HG02973 (cell line): ENCODE results near the gene CLIC1.

Experiments used
- ATAC-seq: cut with Tn5 transposase; IDR thresholded peaks from one replicate; pipeline ENCODE4 v1.9.1; 2021; ENCODE audit warnings: moderate library complexity; ENCODE audit not compliant: unreplicated experiment

Gene CLIC1

DNA sequence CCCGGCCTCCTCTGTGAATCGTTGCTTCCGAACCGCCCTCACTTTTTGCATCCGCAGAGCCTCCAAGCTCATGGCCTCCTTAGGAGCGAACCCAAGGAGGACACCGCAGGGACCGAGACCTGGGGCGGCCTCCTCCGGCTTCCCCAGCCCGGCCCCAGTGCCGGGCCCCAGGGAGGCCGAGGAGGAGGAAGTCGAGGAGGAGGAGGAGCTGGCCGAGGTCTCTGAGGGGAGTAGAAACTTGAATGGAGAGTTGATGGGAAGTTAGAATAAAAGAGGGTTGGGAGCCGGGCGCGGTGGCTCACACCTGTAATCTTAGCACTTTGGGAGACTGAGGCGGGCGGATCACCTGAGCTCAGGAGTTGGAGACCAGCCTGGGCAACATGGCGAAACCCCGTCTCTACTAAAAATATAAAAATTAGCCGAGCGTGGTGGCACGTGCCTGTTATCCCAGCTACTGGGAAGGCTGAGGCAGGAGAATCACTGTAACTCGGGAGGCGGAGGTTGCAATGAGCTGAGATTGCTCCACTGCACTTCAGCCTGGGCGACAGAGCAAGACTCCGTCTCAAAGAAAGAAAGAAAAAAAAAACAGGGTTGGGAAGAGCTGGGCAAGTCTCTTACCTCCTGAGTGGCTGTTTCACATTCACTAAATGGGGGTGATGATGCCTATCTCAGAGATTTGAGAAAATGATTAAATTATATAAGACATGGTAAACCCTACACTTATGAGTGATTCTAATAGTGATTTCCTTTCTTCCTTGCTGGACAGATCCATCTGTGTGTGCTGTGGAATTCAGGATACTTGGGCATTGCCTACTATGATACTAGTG, 4.3 kb upstream of the CLIC1 start:
- ATAC-seq, result no peak

DNA sequence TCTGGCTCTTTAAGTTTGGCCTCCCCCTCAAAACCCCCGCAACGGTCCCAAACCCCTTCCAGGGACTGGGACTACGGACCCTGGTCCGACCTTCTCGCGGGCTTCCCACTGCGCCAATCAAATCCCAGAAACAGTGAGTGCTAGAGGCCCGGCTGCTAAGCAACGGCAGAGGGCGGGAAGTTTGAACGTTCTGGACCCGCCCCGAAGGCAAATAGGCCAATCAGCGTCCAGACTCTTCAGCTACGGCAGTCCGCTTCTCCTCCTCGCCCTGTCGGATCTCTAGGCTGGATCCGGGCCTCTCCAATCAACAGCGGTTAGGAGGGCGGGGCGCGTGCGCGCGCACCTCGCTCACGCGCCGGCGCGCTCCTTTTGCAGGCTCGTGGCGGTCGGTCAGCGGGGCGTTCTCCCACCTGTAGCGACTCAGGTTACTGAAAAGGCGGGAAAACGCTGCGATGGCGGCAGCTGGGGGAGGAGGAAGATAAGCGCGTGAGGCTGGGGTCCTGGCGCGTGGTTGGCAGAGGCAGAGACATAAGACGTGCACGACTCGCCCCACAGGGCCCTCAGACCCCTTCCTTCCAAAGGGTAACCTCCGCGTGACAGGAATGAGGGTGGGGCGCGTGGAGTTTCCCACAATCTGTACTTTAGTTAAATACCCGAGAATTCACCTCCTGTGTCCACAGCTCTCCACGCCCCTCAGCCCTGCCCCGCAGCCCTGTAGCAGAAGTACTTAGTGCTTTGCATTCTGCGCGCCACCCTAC, 3.5 kb upstream of the CLIC1 start, which contains the start of gene MSH5:
Gene MSH5 (plus strand): TSS at position 367 of the 758 bp plus-strand sequence. CDS start 462 bp downstream, outside the sequence.
- peak; percentile 57 for ATAC-seq

DNA sequence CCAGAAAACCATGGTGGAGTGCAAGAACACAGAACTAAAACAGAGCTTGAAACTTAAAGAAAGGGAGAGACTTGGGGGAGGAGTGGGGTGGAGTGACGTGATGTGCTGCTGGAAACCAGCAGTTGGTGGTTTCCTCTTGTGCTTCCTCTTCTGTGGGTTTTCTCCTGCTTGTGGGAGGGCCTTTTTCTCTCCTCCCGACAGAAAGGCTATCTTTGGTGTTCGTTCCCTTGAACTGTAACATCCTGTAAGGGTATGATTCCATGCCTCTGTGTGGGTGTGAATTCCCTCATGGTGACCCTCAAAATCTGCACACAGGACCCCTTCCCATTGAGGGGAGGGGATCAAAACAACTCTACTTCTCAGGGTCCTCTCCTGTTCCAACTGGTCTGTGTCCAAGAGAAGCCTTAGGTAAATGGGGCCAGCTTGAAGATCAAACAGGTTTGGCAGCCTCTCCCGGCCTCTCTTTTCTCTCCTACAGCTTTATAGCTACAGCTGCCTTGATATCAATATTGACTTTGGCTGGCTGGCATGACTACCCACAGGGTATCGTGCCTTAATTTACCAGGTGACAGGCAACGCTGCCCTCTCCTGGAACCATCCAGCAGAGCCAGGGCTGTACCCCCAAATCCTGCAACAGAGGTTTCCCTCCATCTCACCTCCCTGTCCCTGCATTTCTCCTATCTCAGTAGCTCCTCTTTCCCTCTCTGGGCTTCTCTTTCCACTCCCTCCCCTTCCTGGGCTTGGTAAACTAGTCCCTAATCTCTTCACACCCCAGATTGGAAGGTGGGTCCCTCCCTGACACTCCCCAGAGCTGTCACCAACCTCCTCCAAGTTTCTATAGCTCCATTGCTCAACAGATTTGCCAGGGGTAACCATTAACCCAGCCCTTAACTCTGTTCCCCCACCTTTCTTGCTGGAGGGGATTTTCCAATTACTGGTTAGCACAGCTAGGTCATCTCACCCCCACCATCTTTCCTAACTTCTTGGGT, 2.0 kb upstream of the CLIC1 start:
- no peak for ATAC-seq

DNA sequence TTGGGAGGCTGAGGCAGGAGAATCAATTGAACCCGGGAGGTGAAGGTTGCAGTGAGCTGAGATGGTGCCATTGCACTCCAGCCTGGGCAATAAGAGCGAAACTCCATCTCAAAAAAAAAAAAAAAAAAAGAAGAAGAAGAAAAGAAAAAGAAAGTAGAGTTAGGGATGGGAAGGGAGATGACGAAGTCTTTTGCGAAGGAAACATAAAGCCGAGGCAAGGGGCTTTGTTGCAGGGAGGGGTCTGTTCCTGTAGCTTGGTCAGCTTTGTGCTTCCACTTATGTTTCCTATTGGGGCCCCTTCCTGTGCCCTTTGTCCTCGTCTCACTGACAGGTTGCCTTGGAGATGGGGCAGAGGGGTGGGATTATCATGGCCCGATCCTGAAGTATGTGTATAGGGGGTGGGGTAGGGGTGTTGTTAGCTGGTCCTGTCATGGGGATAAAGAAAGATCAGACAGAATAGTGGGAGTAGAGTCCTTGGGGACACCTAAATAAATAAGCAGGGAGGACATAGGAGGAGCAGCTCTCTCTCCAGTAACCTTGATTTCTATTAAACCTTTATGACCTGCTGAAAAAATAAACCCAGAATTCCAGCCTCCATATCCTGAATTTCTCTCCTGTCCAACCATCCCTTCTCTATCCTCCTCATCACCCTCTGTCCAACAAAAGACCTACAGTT, 1.1 kb upstream of the CLIC1 start:
- no peak for ATAC-seq

DNA sequence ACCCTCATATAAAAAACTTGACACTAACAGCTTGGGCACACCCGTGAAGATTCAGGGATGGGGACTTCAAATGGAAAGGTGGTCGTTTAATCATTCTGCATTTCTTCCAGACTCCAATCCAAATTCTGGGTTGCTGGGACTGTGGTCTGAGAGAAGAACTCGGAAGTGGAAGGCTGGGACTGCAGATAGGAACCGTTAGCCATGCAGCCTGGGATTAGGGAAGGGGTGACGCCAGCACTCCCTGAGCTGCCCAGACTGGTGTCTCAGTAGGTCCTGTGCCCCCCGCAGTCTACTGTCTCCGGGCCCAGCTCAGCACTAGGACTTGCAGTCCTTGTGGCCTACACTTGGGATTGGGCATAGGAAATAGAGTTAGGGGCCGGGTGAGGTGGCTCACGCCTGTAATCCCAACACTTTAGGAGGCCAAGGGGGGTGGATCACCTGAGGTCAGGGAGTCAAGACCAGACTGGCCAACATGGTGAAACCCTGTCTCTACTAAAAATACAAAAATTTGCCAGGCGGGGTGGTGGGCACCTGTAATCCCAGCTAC, 511 bp upstream of the CLIC1 start:
- no peak for ATAC-seq

DNA sequence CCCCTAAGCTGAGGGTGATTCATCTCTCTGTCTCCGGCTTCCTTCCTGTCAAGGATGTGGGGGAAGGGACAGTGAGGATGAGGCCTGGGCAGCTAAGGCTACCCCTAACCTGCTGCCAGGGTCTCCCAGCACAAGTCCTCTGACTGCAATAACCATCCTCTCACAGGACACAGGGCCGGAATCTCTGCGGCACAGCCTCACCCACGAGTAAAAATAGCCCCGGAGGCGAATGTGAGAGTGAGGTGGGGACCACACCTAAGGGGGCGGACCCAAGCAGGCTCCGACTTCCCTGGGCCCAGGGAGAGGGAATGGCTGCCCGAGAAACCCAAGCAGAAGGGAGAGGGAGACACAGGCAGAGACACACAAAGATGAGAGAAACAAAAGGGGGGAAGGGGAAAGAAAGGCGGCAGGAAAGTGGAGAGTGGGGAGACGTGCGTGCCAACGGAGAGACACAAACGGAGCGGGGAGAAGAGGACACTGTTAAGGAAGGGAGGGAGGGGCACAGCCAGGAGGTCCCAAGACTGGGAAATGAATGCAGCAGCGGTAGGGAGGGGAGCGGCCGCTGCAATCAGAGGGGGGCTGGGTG, 1.4 kb downstream of the CLIC1 start:
- no peak for ATAC-seq

DNA sequence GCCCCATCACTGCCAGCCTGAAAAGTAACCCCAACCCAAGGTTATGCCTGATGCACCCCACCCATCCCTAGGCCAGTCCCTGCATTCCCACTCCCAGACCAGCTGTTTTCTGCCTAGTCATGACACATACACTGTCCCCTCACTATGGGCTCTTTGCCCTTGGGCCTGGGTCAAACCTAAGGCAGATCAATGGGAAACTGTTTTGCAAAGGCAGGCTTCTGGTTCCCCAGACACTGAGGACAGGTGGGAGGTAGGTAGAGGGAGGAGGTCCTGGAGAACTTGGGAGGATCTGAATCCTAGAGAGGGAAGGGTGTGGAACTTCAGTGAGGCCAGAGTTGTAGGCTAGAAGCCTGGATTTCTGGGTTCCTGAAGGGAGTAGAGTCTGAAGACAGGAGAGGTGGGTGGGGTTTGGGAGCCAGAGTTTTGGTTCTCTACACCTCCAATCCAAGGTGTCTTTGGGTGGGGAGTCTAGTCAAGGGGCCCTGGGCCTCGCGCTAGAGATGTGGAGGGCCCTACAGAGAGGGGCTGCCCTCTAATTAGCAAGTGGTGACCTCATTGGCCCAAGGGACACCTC, 2.0 kb downstream of the CLIC1 start:
- no peak for ATAC-seq

DNA sequence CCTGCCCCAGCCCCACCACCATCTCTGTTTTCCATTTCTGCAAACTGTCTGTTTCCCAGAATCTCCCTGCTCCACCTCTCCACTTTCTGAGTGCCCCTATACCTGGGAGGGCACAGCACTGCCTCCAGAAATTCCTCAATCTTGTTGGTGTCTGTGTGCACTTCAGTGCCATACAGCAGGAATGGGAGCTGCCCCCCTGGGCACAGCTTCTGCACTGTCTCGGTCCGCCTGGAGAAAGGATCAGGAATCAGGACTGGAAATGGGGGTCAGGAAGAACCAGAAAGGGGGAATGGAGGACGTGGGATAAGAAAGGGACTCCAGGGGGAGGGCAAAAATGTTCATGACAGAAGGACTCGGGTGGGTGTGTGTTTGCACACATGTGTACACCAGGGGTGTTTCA, 2.6 kb downstream of the CLIC1 start:
- ATAC-seq, result no peak

DNA sequence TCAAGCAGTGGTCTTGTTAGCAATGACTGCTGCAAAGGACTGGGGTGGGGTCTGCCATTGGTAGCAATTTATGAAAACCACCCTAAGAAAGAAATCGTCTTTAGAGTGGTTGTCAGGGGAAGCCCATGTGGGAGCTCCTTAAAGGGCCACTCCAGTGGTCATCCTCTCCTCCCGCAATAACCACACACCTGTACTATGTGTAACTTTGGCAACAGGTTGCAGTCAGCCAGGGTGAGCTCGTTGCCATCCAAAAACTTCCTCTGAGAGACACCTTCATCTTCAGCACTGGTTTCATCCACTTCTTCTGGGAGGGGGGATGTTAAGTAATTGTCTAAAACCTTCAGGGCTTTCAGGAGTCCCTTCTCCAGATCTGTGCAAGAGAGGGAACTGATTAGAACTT, 4.3 kb downstream of the CLIC1 start:
- ATAC-seq, result no peak

DNA sequence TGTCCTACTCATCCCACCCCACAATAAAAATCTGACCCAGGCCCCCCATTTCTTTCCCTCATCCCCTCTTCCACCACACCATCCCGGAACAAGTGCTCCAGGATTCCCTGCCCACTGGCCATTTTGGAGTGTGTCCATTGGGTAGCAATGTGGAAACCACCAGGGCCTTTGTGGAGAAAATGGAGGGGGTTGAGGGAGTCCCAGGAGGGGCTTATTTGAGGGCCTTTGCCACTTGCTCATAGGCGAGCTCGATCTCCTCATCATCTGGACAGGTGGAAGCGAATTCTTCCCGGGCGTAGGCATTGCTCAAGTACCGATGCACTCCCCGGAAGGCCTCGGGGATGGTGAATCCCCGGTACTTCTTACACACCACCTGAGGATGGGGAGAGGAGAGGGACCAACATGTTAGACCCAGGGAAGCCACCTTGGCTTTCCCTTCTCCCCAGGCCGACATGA, 5.7 kb downstream of the CLIC1 start:
- ATAC-seq, result no peak

DNA sequence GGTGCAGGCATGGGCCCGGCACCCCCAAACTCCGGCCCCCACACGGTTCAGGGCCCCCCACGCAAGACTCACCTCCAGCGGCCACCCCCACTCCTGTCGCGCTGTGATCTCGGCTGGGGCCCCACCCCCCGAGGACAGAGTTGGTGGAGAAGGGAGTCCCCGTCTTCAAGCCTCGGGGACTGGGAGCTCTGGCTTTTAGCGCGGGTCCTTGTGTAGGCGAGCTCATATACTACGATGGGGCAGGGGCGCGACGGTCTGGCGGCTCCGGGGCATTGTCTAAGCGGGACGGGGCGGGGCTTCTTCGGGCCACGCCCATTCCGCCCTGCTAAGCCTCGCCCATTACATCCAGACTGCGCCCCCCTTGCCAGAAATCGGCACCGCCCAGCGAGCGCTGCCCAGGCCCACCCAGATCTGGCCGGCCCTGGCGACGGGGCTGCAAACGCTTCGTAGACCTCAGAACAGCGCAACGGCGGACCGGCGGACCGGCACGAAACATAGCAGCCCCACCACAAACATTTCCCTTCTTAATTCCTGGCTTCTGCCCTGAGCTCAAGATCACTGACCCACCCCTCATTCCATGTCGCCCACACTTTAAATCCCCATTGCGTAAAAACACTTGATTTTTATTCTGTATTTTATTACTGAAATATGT, 6.2 kb downstream of the CLIC1 start:
- ATAC-seq, result no peak

DNA sequence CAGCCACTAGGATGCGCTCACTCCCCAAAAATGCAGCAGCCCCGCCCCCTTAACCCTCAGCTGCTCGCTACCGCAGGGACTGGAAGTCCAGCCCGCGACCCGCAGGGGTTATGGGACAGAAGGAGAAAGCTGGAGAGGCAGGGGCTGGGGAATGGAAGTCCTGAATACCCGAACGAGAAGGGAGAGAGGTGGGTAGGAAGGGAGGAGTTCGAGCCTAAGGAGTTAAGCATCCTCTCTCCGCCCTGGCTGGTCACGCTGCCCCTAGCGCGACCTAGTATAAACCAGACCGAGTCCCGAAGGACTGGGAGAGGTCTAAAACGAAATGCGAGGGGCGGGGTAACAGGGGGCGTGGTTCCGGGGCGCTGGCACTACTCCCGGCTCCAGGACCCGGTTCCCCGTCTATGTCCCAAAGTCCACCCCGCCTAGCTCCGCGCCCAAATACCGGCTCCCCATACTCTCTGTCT, 6.8 kb downstream of the CLIC1 start:
- ATAC-seq, result peak; percentile 43

DNA sequence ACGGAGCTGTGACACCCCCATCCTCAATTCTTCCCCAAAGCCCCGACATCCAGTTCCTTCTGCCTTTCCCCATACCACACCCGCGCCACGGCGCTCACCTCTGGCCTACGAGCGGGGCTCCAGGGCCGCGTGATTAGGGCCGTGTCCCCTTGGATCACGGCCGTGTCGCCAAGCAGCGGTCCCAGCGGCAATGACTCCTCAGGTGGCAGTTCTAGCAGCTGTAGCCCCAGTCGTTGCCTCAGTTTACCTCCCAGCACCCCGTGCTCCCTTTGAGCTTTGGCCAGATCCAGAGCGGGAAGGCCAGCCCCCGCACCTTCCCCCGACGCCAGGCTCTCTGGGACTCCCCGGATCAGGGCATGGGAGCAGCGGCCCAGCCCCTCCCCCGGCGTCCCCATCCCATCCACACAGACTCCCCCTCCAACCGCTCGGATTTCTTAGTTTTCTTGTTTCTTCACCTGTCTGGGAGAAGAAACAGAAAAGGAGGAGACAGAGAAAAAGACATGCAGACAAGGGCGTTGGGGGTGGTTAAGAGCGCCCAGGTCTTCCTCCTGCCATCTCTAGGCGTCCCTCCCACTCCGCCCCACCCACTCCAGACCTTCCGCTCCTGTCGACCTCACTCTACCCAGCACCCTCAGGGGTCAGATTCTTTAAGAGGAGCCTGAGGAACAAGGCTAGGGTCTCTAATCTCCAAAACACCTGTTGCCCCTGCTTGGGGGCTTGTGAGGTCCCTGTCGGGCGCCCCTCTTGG, 7.4 kb downstream of the CLIC1 start, which contains the start of gene DDAH2:
Gene DDAH2 (minus strand): TSS at position 533 of the 748 bp plus-strand sequence. CDS start 138 bp downstream, at position 395.
- ATAC-seq, result no peak

DNA sequence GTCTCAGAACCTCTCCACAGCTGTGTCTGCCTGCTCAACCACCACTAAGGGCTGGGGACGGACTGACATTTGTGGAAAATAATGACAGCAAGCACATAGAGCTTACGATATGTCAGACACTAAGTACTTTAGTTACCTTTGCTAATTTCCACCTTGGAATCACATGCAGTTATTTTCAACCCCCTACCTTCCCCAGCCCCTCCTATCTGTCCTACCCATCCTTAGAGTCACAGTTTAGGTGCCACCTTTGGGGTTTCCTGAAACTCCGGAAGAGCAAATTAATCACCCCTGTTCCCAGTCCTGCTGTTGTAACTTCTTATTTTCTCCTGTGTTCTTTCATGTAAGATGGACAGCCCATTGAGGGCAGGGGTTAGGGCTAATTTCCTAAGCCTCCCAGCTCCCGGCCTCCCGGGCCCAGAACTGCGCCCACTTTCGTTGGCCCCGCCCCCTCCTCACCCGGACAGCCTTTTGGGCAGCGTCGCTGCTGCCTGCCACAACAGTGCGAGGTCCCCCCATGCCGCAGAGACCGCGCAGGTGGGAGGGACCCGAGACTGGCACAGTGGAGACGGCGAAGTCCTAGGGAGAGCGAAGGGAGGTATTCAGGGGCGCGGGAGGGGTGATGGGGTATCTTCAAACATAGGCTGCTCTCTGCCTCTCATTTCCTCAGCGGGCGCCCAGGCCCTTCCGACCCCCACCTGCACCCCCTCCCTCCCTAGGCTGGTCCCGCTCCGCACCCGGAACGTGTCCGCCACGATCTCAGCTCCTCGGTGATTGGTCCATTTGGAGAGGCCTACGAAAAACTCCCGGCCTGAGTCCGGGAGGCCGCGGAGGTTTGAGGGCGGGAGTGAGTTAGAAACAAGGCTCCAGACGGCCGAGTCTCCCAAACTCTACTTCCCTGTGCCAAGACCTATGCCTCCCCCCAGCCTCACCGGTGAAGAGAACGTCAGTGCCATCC, 8.3 kb downstream of the CLIC1 start:
- ATAC-seq, result no peak

DNA sequence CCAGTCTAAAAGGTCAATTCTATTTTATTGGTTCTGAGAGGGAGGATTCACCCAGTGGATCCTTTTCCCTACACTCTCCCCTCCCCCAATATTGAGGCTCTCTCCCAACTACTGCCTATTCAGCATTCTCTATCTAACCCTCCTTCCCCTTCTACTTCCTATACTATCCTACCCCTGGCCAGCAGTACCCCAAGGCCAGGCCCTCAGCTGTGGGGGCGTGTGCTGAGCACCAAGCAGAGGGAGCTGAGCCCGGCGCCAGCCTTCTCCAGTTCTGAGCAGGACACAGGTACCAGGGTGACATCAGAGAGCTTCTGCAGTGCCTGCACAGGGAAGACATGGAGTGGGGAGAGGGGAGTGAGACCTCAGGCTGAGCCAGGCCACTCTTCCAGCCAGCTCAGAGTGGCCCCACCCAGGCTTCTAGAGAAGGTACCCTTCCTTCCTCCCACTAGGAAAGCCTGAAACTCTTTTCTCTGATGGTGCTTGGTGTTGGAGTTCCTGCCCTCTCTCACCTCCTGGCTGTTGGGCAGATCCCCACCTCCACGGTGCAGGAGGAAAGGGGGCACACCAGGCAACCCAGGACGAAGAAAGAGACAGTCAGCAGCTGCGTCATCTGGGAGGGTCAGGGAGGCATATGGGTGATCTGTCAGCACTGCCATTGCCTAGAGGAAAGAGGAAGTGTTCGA, 9.2 kb downstream of the CLIC1 start:
- ATAC-seq, result peak; percentile 54
